DMS79 treated with DMSO at 0.1 percent for 48 hours (cell line): Measurements from ENCODE around the gene KCNJ10.
A peak's percentile ranks its signal among the peaks of the same experiment; 100 is the strongest.
"Not testable (repeated sequence)": the region's sequence is repeated elsewhere in the genome, so short reads cannot be mapped to it uniquely, and the experiment has no call there.

Source experiments
- DNase-seq: peaks from one replicate; lab custom pipeline; 2025; lab: John Stamatoyannopoulos, UW

Gene KCNJ10

GRCh38 chr1:160069460-160070231, at the start of gene KCNJ10:
TSS of gene KCNJ10 (minus strand) at chr1:160070160. CDS start at chr1:160042532, 27,628 bp downstream.
- DNase-seq, result no peak

- no peak for DNase-seq
Observed at GRCh38 chr1:160118928-160119327, 49.0 kb upstream of the KCNJ10 start.

- DNase-seq, result no peak
Observed at GRCh38 chr1:160117709-160118183, 47.8 kb upstream of the KCNJ10 start.

GRCh38 chr1:160117300-160117699, 47.3 kb upstream of the KCNJ10 start:
- no peak for DNase-seq

GRCh38 chr1:160116283-160117147, 46.6 kb upstream of the KCNJ10 start:
- no peak for DNase-seq

- no peak for DNase-seq
Observed at GRCh38 chr1:160115545-160116282, 45.8 kb upstream of the KCNJ10 start, which contains the start of gene ATP1A2. TSS of gene ATP1A2 (plus strand) at chr1:160115759. CDS start at chr1:160115862, 103 bp downstream.

GRCh38 chr1:160114085-160114484, 44.1 kb upstream of the KCNJ10 start:
- DNase-seq, result no peak

- no peak for DNase-seq
Observed at GRCh38 chr1:160113407-160113806, 43.4 kb upstream of the KCNJ10 start.

GRCh38 chr1:160112357-160112756, 42.4 kb upstream of the KCNJ10 start:
- no peak for DNase-seq

GRCh38 chr1:160111462-160111861, 41.5 kb upstream of the KCNJ10 start:
- not testable (repeated sequence) for DNase-seq

- no peak for DNase-seq
Observed at GRCh38 chr1:160109686-160110085, 39.7 kb upstream of the KCNJ10 start.

GRCh38 chr1:160108888-160109662, 39.1 kb upstream of the KCNJ10 start:
- DNase-seq, result no peak

- no peak for DNase-seq
Observed at GRCh38 chr1:160107512-160107911, 37.6 kb upstream of the KCNJ10 start.

- DNase-seq, result no peak
Observed at GRCh38 chr1:160105155-160105554, 35.2 kb upstream of the KCNJ10 start.

- DNase-seq, result no peak
Observed at GRCh38 chr1:160104486-160104885, 34.5 kb upstream of the KCNJ10 start.

GRCh38 chr1:160103658-160104408, 33.9 kb upstream of the KCNJ10 start:
- no peak for DNase-seq

GRCh38 chr1:160101717-160102522, 32.0 kb upstream of the KCNJ10 start:
- no peak for DNase-seq

GRCh38 chr1:160101037-160101716, 31.2 kb upstream of the KCNJ10 start:
- DNase-seq, result peak; percentile 79

GRCh38 chr1:160099716-160100375, 29.9 kb upstream of the KCNJ10 start:
- DNase-seq, result no peak
